Heart right ventricle (tissue), 16 donors: ENCODE measurements around the gene CEP170B. TPM values are rescaled to one million over a fixed set of nuclear protein-coding genes. Genes with fewer than 3 reads are reported as not detected.

Experiments
- ATAC-seq, 8 donors: fragments of 200-7000 bp; cut with Tn5 transposase; one replicate each; pipeline ENCODE4 v1.9.1; 2020; ENCODE audit warnings: mild to moderate bottlenecking in 8 of 8, moderate library complexity in 8 of 8, moderate number of reproducible peaks in 1 of 8
- DNase-seq, 2 donors: peaks; one replicate each; pipeline ENCODE4 v3.0.0-alpha.2; 2020
- H3K27ac ChIP-seq, 10 donors: fragments of 200-600 bp; sonication (generic) in 2 of 10; one replicate each; pipeline versions ENCODE4 v1.5.0 to v1.8.0; 2020 to 2022; ENCODE audit warnings: mild to moderate bottlenecking in 3 of 10
- H3K27me3 ChIP-seq, 7 donors: fragments of 200-600 bp; one replicate each; pipeline ENCODE4 v1.8.0; 2021 to 2022; ENCODE audit warnings: mild to moderate bottlenecking in 2 of 7
- H3K36me3 ChIP-seq, 9 donors: fragments of 200-600 bp; sonication (generic) in 1 of 9; one replicate each; pipeline versions ENCODE4 v1.5.0 to v1.8.0; 2020 to 2022; ENCODE audit warnings: mild to moderate bottlenecking in 2 of 9
- H3K4me1 ChIP-seq, 9 donors: fragments of 200-600 bp; sonication (generic) in 1 of 9; one replicate each; pipeline versions ENCODE4 v1.5.0 to v1.8.0; 2020 to 2022; ENCODE audit warnings: mild to moderate bottlenecking in 4 of 9
- H3K4me3 ChIP-seq, 10 donors: fragments of 200-600 bp; sonication (generic) in 2 of 10; one replicate each; pipeline versions ENCODE4 v1.5.0 to v1.8.0; 2020 to 2022; ENCODE audit warnings: mild to moderate bottlenecking in 7 of 10, moderate library complexity in 2 of 10
- H3K9me3 ChIP-seq, 11 donors: fragments of 200-600 bp in 10 of 11; sonication (generic) in 2 of 11; one replicate each; pipeline versions ENCODE4 v1.5.0 to v1.8.0; 2013 to 2022; ENCODE audit warnings: mild to moderate bottlenecking in 2 of 11, control low read depth in 1 of 11, moderate library complexity in 1 of 11
- CTCF ChIP-seq, 9 donors: fragments of 200-600 bp; sonication (generic) in 2 of 9; IDR thresholded peaks; one replicate each; pipeline versions ENCODE4 v1.5.0 to v1.8.0; 2021 to 2022; ENCODE audit warnings: antibody characterized with exemption in 9 of 9, mild to moderate bottlenecking in 5 of 9, moderate library complexity in 1 of 9
- WGBS, 2 donors: extraction: QIAGEN DNeasy Blood & Tissue Kit; methylation state at CpG; one replicate each; pipeline ENCODE4 v1.1.7; 2013; ENCODE audit warnings: inconsistent platforms in 1 of 2; 5-methylcytosine and 5-hydroxymethylcytosine counted together
- intact Hi-C, 10 donors: fragments of 100-400 bp; cut with DNase I; formaldehyde crosslinking; loops; one replicate each; pipeline versions ENCODE4 v1.11.1 to v1.14.2; 2022
- polyA plus RNA-seq, 2 donors: library from polyadenylated mRNA; stranded (reverse); fragments of 200-250 nt; gene quantifications; one replicate each; pipeline ENCODE4 v1.2.3, GENCODE V29; 2013
- total RNA-seq, 10 donors: library from RNA; stranded (reverse); fragmentation: NEBNext Ultra II Directional in 3 of 10; extraction: Animal tissue kit (Norgen Biotek cat#: 25700) in 3 of 10; gene quantifications; one replicate each; pipeline versions ENCODE4 v1.2.1 to v1.2.4, GENCODE V29; 2021 to 2023
- donor health status: Arrhythmogenic right ventricular cardiomyopathy.
- donor health status: ischemic (EF 13 %, LVEDD 7.1; RV severe dilation, severe dysfunction).
- donor health status: healthy with polysubstance abuse.
- donor health status: DM: no; HTN: yes; CAD: no.
- donor health status: DM: no; HTN: no; CAD: no.
- donor health status: ischemic (EF 25% LVEDD 6.9; RV normal size, moderate dysfunction).
- donor health status: ischemic (EF 25% LVEDD 5.7; RV mildly dilated, moderate dysfunction).
- donor health status: healthy.
- donor health status: DM: yes; HTN: yes; CAD: no.
- donor health status: Ischemic cardiomyopathy.
- donor health status: ischemic (EF 35%, LVEDD 5.7; RV mildly dilated, moderate dysfunction).
- donor health status: nonischemic (EF 11% LVEDD 7.7; RV severe dilation, severe dysfunction).
- donor health status: DM: yes; HTN: yes; CAD: no.
- donor health status: PGD.
- donor health status: ischemic (EF 29% LVEDD 5.4; RV normal size, mild dysfunction).
- donor health status: nonischemic (EF 23%, LVEDD 6.1; RV moderate dilation, normal function).

The CEP170B gene
- total and polyA plus RNA-seq, 12 donors: 6.8 to 13.6 (median 11.8) TPM

- Histone ChIP-seq H3K9me3 (no peaks in the 10 kb centered on the region), H3K4me1 (peaks cover 4 to 36% (median 24%) of the 10 kb centered on the region in 9 donors), H3K36me3 (peaks cover 0 to 7% (median 0%) of the 10 kb centered on the region in 9 donors), H3K4me3 (no peak overlapping the region), H3K27ac (no peak overlapping the region), H3K27me3 (peaks cover 0 to 43% (median 0%) of the 10 kb centered on the region in 7 donors)
- WGBS, 2 donors: 90 to 95% methylated on average over 23 of the region's 23 CpGs
- no peak for DNase-seq
- intact Hi-C loops: no loop called here
- ATAC-seq: no peak
- no peak for TF ChIP-seq CTCF (IDR thresholded peaks at IDR 0.05)
Observed at GRCh38 chr14:104868060-104868740, 3.1 kb downstream of the CEP170B start.

- DNase-seq: no peak
- no peak overlapping the region for H3K4me3 ChIP-seq
- intact Hi-C loops: no loop called here
- H3K27me3 ChIP-seq: peaks cover 0 to 35% (median 0%) of the 10 kb centered on the region in 7 donors
- ATAC-seq: no peak
- peaks cover 4 to 39% (median 24%) of the 10 kb centered on the region in 9 donors for H3K4me1 ChIP-seq
- TF ChIP-seq CTCF (IDR thresholded peaks at IDR 0.05): no peak
- H3K27ac ChIP-seq: no peak overlapping the region
- no peaks in the 10 kb centered on the region for H3K9me3 ChIP-seq
- H3K36me3 ChIP-seq: peaks cover 0 to 7% (median 0%) of the 10 kb centered on the region in 9 donors
- WGBS, 2 donors: 94 to 95% methylated on average over 22 of the region's 22 CpGs
Observed at GRCh38 chr14:104868811-104869572, 3.9 kb downstream of the CEP170B start.

GRCh38 chr14:104869669-104870367, 4.8 kb downstream of the CEP170B start:
- H3K4me1 ChIP-seq: peaks cover 4 to 31% (median 16%) of the 10 kb centered on the region in 9 donors
- 96 to 97% methylated on average over 18 of the region's 18 CpGs for WGBS, 2 donors
- intact Hi-C loops: no loop called here

More at GRCh38 chr14:104869669-104870367, 4.8 kb downstream of the CEP170B start:
- H3K4me3 ChIP-seq: no peak overlapping the region
- ATAC-seq (no peak), DNase-seq (no peak)
- no peak overlapping the region for H3K27ac ChIP-seq
- TF ChIP-seq CTCF (IDR thresholded peaks at IDR 0.05): no peak
- H3K36me3 ChIP-seq: peaks cover 0 to 7% (median 0%) of the 10 kb centered on the region in 9 donors
- peaks cover 0 to 27% (median 0%) of the 10 kb centered on the region in 7 donors for H3K27me3 ChIP-seq
- no peaks in the 10 kb centered on the region for H3K9me3 ChIP-seq
